GM21723 (cell line): ENCODE data around the gene BHLHE41.

Source experiments
- ATAC-seq: cut with Tn5 transposase; IDR thresholded peaks from one replicate; pipeline ENCODE4 v1.9.1; 2021; ENCODE audit warnings: mild to moderate bottlenecking, moderate library complexity; ENCODE audit not compliant: unreplicated experiment

BHLHE41 gene

GRCh38 chr12:26116829-26117715 is 7.8 kb downstream of the BHLHE41 start:
- no peak for ATAC-seq

- ATAC-seq: no peak
Observed at GRCh38 chr12:26114720-26115401, 10.0 kb downstream of the BHLHE41 start.

GRCh38 chr12:26113853-26114719 is 10.8 kb downstream of the BHLHE41 start:
- peak; percentile 87 for ATAC-seq

- no peak for ATAC-seq
Observed at GRCh38 chr12:26113181-26113654, 11.6 kb downstream of the BHLHE41 start.

GRCh38 chr12:26112703-26113147 is 12.1 kb downstream of the BHLHE41 start:
- ATAC-seq: no peak

GRCh38 chr12:26112232-26112631 is 12.6 kb downstream of the BHLHE41 start:
- no peak for ATAC-seq

- no peak for ATAC-seq
Observed at GRCh38 chr12:26109343-26109881, 15.4 kb downstream of the BHLHE41 start.

GRCh38 chr12:26108915-26109314 is 15.9 kb downstream of the BHLHE41 start:
- no peak for ATAC-seq

GRCh38 chr12:26106347-26106746 is 18.5 kb downstream of the BHLHE41 start:
- no peak for ATAC-seq

- ATAC-seq: no peak
Observed at GRCh38 chr12:26102953-26103352, 21.9 kb downstream of the BHLHE41 start.

- ATAC-seq: no peak
Observed at GRCh38 chr12:26101763-26102162, 23.1 kb downstream of the BHLHE41 start.

- ATAC-seq: no peak
Observed at GRCh38 chr12:26101350-26101734, 23.5 kb downstream of the BHLHE41 start.

GRCh38 chr12:26100666-26101349 is 24.0 kb downstream of the BHLHE41 start:
- no peak for ATAC-seq

GRCh38 chr12:26097046-26097878 is 27.6 kb downstream of the BHLHE41 start:
- ATAC-seq: peak; percentile 92

GRCh38 chr12:26096036-26096435 is 28.8 kb downstream of the BHLHE41 start:
- ATAC-seq: no peak

- ATAC-seq: no peak
Observed at GRCh38 chr12:26095186-26095585, 29.7 kb downstream of the BHLHE41 start.

- no peak for ATAC-seq
Observed at GRCh38 chr12:26092346-26093105, 32.3 kb downstream of the BHLHE41 start.

- no peak for ATAC-seq
Observed at GRCh38 chr12:26091822-26092221, 33.0 kb downstream of the BHLHE41 start.
